Measurements from ENCODE around the gene L1CAM.

Gene L1CAM

GRCh38 chrX:153934148-153934761 is 48.3 kb upstream of the L1CAM start:
- H3K9ac ChIP-seq (ENCODE audit: low read depth, low read length) = peak overlapping the region; percentile 73
- peaks cover 42% of the 10 kb centered on the region for H3K79me2 ChIP-seq (ENCODE audit: insufficient read depth, low read length)
- peak overlapping the region; percentile 77 for H3K27ac ChIP-seq (ENCODE audit: low read length)
- H3K4me3 ChIP-seq (ENCODE audit: low read depth in 1 of 2, low read length in 2 of 2) = peak overlapping the region; percentile 37 to 68; a peak in 3 of 4 replicates
- no peak for DNase-seq
- H3K4me2 ChIP-seq (ENCODE audit: insufficient read depth, low read length) = peak overlapping the region; percentile 63
- peak; percentile 17 for ATAC-seq (ENCODE audit: insufficient read depth, low read depth)
- peak overlapping the region; percentile 49 for H2AFZ ChIP-seq (ENCODE audit: low read depth, low read length)
- H3K9me3 ChIP-seq (ENCODE audit: insufficient read depth, low read length, severe bottlenecking) = no peaks in the 10 kb centered on the region
- TF ChIP-seq EZH2 (IDR thresholded peaks at IDR 0.05; ENCODE audit: borderline replicate concordance, low read depth, low read length, severe bottlenecking) (no peak), CTCF (IDR thresholded peaks at IDR 0.05; ENCODE audit: borderline replicate concordance, extremely low read depth, low read length, poor library complexity, severe bottlenecking) (no peak)
- H4K20me1 ChIP-seq (ENCODE audit: insufficient read depth, low read length) = no peaks in the 10 kb centered on the region
- peaks cover 40% of the 10 kb centered on the region for H3K36me3 ChIP-seq (ENCODE audit: insufficient read depth, low read length)
- H3K4me1 ChIP-seq (ENCODE audit: insufficient read depth, low read length) = peaks cover 58% of the 10 kb centered on the region
- no peaks in the 10 kb centered on the region for H3K27me3 ChIP-seq (ENCODE audit: insufficient read depth, low read length, poor library complexity)

GRCh38 chrX:153933748-153934147 is 47.8 kb upstream of the L1CAM start:
- peak overlapping the region in 1 of 2 experiments; percentile 68; a peak in 3 of 4 replicates for H3K4me3 ChIP-seq (ENCODE audit: low read depth in 1 of 2, low read length in 2 of 2)

GRCh38 chrX:153932220-153932915 is 46.4 kb upstream of the L1CAM start:
- Histone ChIP-seq H2AFZ (ENCODE audit: low read depth, low read length) (no peak overlapping the region), H3K4me3 (ENCODE audit: low read depth in 1 of 2, low read length in 2 of 2) (no peak overlapping the region), H3K9ac (ENCODE audit: low read depth, low read length) (0 out of 2 replicates have a peak overlapping the region, but pooled peaks have one; percentile 18), H3K9me3 (ENCODE audit: insufficient read depth, low read length, severe bottlenecking) (no peaks in the 10 kb centered on the region), H4K20me1 (ENCODE audit: insufficient read depth, low read length) (no peaks in the 10 kb centered on the region), H3K4me1 (ENCODE audit: insufficient read depth, low read length) (peaks cover 65% of the 10 kb centered on the region), H3K36me3 (ENCODE audit: insufficient read depth, low read length) (peaks cover 40% of the 10 kb centered on the region), H3K4me2 (ENCODE audit: insufficient read depth, low read length) (no peak overlapping the region), H3K27me3 (ENCODE audit: insufficient read depth, low read length, poor library complexity) (no peaks in the 10 kb centered on the region), H3K79me2 (ENCODE audit: insufficient read depth, low read length) (peaks cover 51% of the 10 kb centered on the region), H3K27ac (ENCODE audit: low read length) (no peak overlapping the region)
- no peak for DNase-seq
- no peak for ATAC-seq (ENCODE audit: insufficient read depth, low read depth)
- no peak for TF ChIP-seq EZH2 (IDR thresholded peaks at IDR 0.05; ENCODE audit: borderline replicate concordance, low read depth, low read length, severe bottlenecking)
- TF ChIP-seq CTCF (IDR thresholded peaks at IDR 0.05; ENCODE audit: borderline replicate concordance, extremely low read depth, low read length, poor library complexity, severe bottlenecking) = no peak

More at GRCh38 chrX:153933748-153934147, 47.8 kb upstream of the L1CAM start:
- no peak for DNase-seq
- Histone ChIP-seq H4K20me1 (ENCODE audit: insufficient read depth, low read length) (no peaks in the 10 kb centered on the region), H2AFZ (ENCODE audit: low read depth, low read length) (no peak overlapping the region), H3K27ac (ENCODE audit: low read length) (peak overlapping the region; percentile 77), H3K4me2 (ENCODE audit: insufficient read depth, low read length) (peak overlapping the region; percentile 63), H3K36me3 (ENCODE audit: insufficient read depth, low read length) (peaks cover 40% of the 10 kb centered on the region), H3K79me2 (ENCODE audit: insufficient read depth, low read length) (peaks cover 45% of the 10 kb centered on the region), H3K4me1 (ENCODE audit: insufficient read depth, low read length) (peaks cover 63% of the 10 kb centered on the region), H3K9me3 (ENCODE audit: insufficient read depth, low read length, severe bottlenecking) (no peaks in the 10 kb centered on the region), H3K9ac (ENCODE audit: low read depth, low read length) (peak overlapping the region; percentile 73), H3K27me3 (ENCODE audit: insufficient read depth, low read length, poor library complexity) (no peaks in the 10 kb centered on the region)
- no peak for ATAC-seq (ENCODE audit: insufficient read depth, low read depth)
- no peak for TF ChIP-seq EZH2 (IDR thresholded peaks at IDR 0.05; ENCODE audit: borderline replicate concordance, low read depth, low read length, severe bottlenecking)

GRCh38 chrX:153931748-153932147 is 45.8 kb upstream of the L1CAM start:
- Histone ChIP-seq H3K4me3 (ENCODE audit: low read depth in 1 of 2, low read length in 2 of 2) (no peak overlapping the region), H3K4me2 (ENCODE audit: insufficient read depth, low read length) (peak overlapping the region; percentile 42; the same call in 1 of the 2 replicates), H2AFZ (ENCODE audit: low read depth, low read length) (no peak overlapping the region), H3K36me3 (ENCODE audit: insufficient read depth, low read length) (peaks cover 40% of the 10 kb centered on the region), H3K27ac (ENCODE audit: low read length) (peak overlapping the region; percentile 26), H3K4me1 (ENCODE audit: insufficient read depth, low read length) (peaks cover 71% of the 10 kb centered on the region), H3K79me2 (ENCODE audit: insufficient read depth, low read length) (peaks cover 51% of the 10 kb centered on the region), H3K9ac (ENCODE audit: low read depth, low read length) (no peak overlapping the region), H3K9me3 (ENCODE audit: insufficient read depth, low read length, severe bottlenecking) (no peaks in the 10 kb centered on the region), H4K20me1 (ENCODE audit: insufficient read depth, low read length) (no peaks in the 10 kb centered on the region), H3K27me3 (ENCODE audit: insufficient read depth, low read length, poor library complexity) (no peaks in the 10 kb centered on the region)
- DNase-seq (no peak), ATAC-seq (ENCODE audit: insufficient read depth, low read depth) (no peak)
- TF ChIP-seq EZH2 (IDR thresholded peaks at IDR 0.05; ENCODE audit: borderline replicate concordance, low read depth, low read length, severe bottlenecking) = no peak
- TF ChIP-seq CTCF (IDR thresholded peaks at IDR 0.05; ENCODE audit: borderline replicate concordance, extremely low read depth, low read length, poor library complexity, severe bottlenecking) = no peak
